ENCODE results near the gene RALGPS2. TPM values are rescaled to one million over a fixed set of nuclear protein-coding genes. Genes with fewer than 3 reads are reported as not detected.
A peak's percentile ranks its signal among the peaks of the same experiment; 100 is the strongest.

Gene RALGPS2
- total RNA-seq, 4 donors from 2014 or later: 4.3 to 30.8 (median 16.8) TPM

GRCh38 chr1:178683291-178683690 is 41.8 kb upstream of the RALGPS2 start:
- Histone ChIP-seq H3K9me3 (no peaks in the 10 kb centered on the region), H3K27ac (peak overlapping the region in 1 of 4 donors; percentile 31), H3K27me3 (no peaks in the 10 kb centered on the region), H3K36me3 (no peaks in the 10 kb centered on the region), H3K4me1 (peaks cover 0 to 3% (median 0%) of the 10 kb centered on the region in 4 donors), H3K4me3 (no peak overlapping the region)
- no peak for DNase-seq (ENCODE audit: low spot score in 2 of 2)
- WGBS, 2 donors: 97% methylated on average over 2 of the region's 2 CpGs
- no peak for TF ChIP-seq EP300 (IDR thresholded peaks at IDR 0.05)
- no peak for TF ChIP-seq CTCF (IDR thresholded peaks at IDR 0.05)
- no peak for TF ChIP-seq POLR2A (IDR thresholded peaks at IDR 0.05)

GRCh38 chr1:178684111-178684510 is 40.9 kb upstream of the RALGPS2 start:
- WGBS, 2 donors: 96 to 98% methylated on average over 5 of the region's 5 CpGs
- Histone ChIP-seq H3K27ac (peak overlapping the region in 2 of 4 donors; percentile 27 to 31), H3K9me3 (no peaks in the 10 kb centered on the region), H3K36me3 (no peaks in the 10 kb centered on the region), H3K4me1 (peaks cover 0 to 3% (median 0%) of the 10 kb centered on the region in 4 donors), H3K27me3 (no peaks in the 10 kb centered on the region), H3K4me3 (no peak overlapping the region)
- no peak for DNase-seq (ENCODE audit: low spot score in 2 of 2)
- no peak for TF ChIP-seq POLR2A (IDR thresholded peaks at IDR 0.05)
- no peak for TF ChIP-seq CTCF (IDR thresholded peaks at IDR 0.05)
- TF ChIP-seq EP300 (IDR thresholded peaks at IDR 0.05): no peak

- H3K27me3 ChIP-seq: no peaks in the 10 kb centered on the region
- WGBS, 2 donors: 95% methylated on average over 1 of the region's 1 CpG
Measured at GRCh38 chr1:178684542-178685000, 40.5 kb upstream of the RALGPS2 start.

GRCh38 chr1:178686407-178686806 is 38.6 kb upstream of the RALGPS2 start:
- TF ChIP-seq POLR2A (IDR thresholded peaks at IDR 0.05): no peak
- TF ChIP-seq CTCF (IDR thresholded peaks at IDR 0.05): no peak
- TF ChIP-seq EP300 (IDR thresholded peaks at IDR 0.05): no peak
- Histone ChIP-seq H3K4me1 (peaks cover 0 to 3% (median 0%) of the 10 kb centered on the region in 4 donors), H3K27ac (no peak overlapping the region), H3K36me3 (no peaks in the 10 kb centered on the region), H3K4me3 (no peak overlapping the region), H3K27me3 (no peaks in the 10 kb centered on the region), H3K9me3 (no peaks in the 10 kb centered on the region)
- no peak for DNase-seq (ENCODE audit: low spot score in 2 of 2)
- WGBS, 2 donors: 86 to 91% methylated on average over 1 of the region's 1 CpG

More at GRCh38 chr1:178684542-178685000, 40.5 kb upstream of the RALGPS2 start:
- no peaks in the 10 kb centered on the region for H3K36me3 ChIP-seq
- H3K4me3 ChIP-seq: no peak overlapping the region
- H3K4me1 ChIP-seq: peaks cover 0 to 3% (median 0%) of the 10 kb centered on the region in 4 donors
- H3K27ac ChIP-seq: peak overlapping the region in 1 of 4 donors; percentile 31
- H3K9me3 ChIP-seq: no peaks in the 10 kb centered on the region
- no peak for TF ChIP-seq CTCF (IDR thresholded peaks at IDR 0.05)
- TF ChIP-seq EP300 (IDR thresholded peaks at IDR 0.05): peak in 1 of 2 donors; percentile 26
- DNase-seq (ENCODE audit: low spot score in 2 of 2): peak in 1 of 2 donors; percentile 22

GRCh38 chr1:178688244-178688643 is 36.8 kb upstream of the RALGPS2 start:
- H3K36me3 ChIP-seq: no peaks in the 10 kb centered on the region
- H3K4me3 ChIP-seq: no peak overlapping the region
- peaks cover 0 to 3% (median 0%) of the 10 kb centered on the region in 4 donors for H3K4me1 ChIP-seq
- TF ChIP-seq EP300 (IDR thresholded peaks at IDR 0.05): no peak
- H3K27ac ChIP-seq: no peak overlapping the region
- DNase-seq (ENCODE audit: low spot score in 2 of 2): peak in 1 of 2 donors; percentile 39
- no peaks in the 10 kb centered on the region for H3K9me3 ChIP-seq
- WGBS, 2 donors: 76 to 87% methylated on average over 2 of the region's 2 CpGs
- H3K27me3 ChIP-seq: no peaks in the 10 kb centered on the region

GRCh38 chr1:178689769-178690168 is 35.3 kb upstream of the RALGPS2 start:
- Histone ChIP-seq H3K4me3 (no peak overlapping the region), H3K4me1 (no peaks in the 10 kb centered on the region), H3K27me3 (no peaks in the 10 kb centered on the region), H3K27ac (no peak overlapping the region), H3K9me3 (no peaks in the 10 kb centered on the region), H3K36me3 (no peaks in the 10 kb centered on the region)
- 52 to 58% methylated on average over 2 of the region's 2 CpGs for WGBS, 2 donors
- no peak for DNase-seq (ENCODE audit: low spot score in 2 of 2)
- TF ChIP-seq POLR2A (IDR thresholded peaks at IDR 0.05) (no peak), CTCF (IDR thresholded peaks at IDR 0.05) (no peak), EP300 (IDR thresholded peaks at IDR 0.05) (no peak)

Data from tibial nerve (tissue), 4 donors.